GM18868 (cell line): ENCODE measurements around the gene PI4K2B.
A peak's percentile ranks its signal among the peaks of the same experiment; 100 is the strongest.
"Not testable (repeated sequence)": the region's sequence is repeated elsewhere in the genome, so short reads cannot be mapped to it uniquely, and the experiment has no call there.

Experiments used
- ATAC-seq: cut with Tn5 transposase; IDR thresholded peaks from one replicate; pipeline ENCODE4 v1.9.1; 2021; ENCODE audit warnings: mild to moderate bottlenecking, moderate library complexity; ENCODE audit not compliant: unreplicated experiment

PI4K2B gene

DNA sequence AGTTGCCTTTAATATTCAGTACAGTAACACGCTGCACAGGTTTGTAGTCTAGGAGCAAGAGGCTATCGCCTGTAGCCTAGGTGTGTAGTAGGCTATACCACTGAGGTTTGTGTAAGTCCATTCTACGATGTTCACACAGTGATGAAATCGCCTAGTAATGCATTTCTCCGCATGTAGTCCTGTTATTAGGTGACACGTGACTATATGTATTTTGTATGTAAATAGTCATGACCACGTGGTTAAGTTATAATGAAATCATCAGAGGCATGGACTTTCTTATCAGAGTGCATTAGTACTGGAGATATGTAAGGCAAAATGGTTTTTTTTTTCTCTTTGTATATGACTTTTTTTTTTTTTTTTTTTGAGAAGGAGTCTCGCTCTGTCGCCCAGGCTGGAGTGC is 68.8 kb downstream of the PI4K2B start:
- ATAC-seq: no peak

- ATAC-seq: no peak
Measured at GRCh38 chr4:25303578-25303977, 69.7 kb downstream of the PI4K2B start.

GRCh38 chr4:25306518-25307057 is 72.8 kb downstream of the PI4K2B start:
- ATAC-seq: no peak

GRCh38 chr4:25307596-25307995 is 73.8 kb downstream of the PI4K2B start:
- ATAC-seq: no peak

GRCh38 chr4:25308306-25308705 is 74.5 kb downstream of the PI4K2B start:
- ATAC-seq: no peak

DNA sequence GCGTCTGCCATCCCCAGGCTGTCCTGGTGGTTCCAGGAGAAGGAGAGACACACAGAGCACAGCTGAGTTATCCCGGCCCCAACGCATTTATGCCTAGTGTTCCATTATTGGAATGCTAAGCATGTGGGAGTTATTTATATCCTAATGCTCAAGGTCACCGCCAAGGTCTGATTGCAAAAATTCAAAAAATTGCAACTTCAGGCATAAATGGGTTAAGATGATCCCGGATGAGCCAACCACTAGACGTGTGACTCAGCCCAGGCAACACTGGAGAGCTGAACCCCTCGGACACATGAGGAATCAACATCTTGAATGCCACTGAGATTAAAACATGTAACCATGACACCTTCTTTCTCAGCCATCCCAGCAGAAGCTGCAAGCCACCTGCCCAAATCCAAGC is 74.9 kb downstream of the PI4K2B start:
- ATAC-seq: no peak

DNA sequence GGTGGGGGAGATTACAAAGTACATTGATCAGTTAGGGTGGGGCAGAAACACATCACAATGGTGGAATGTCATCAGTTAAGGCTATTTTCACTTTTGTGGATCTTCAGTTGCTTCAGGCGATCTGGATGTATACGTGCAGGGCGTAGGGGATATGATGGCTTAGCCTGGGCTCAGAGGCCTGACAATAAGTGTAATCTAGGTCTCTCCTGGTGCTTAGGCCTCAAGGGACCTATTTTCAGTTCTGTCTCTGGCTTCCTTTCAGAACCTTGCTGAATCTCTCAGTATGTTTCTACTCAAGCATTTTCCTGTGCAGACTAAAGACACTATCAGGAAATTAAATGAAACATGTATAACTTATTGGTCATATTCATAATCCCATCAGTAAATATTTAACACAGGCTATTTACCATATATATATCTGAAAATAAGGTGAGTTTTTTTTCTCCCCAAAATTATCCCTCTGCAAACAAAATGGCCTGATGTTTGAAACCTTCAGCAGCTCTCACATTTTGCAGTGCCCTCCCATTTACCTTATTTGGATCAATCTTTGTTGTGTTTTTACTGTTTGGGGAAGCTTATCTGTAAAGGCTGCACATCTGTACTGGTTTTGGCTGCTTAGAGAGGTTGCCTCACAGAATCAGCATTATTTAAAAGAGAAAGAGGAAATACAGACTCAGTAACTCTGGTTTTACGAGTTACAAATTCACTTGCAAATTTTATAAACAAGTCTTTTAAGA is 76.4 kb downstream of the PI4K2B start:
- ATAC-seq: peak; percentile 55

- ATAC-seq: peak; percentile 16
Measured at GRCh38 chr4:25310803-25311166, 77.0 kb downstream of the PI4K2B start.

GRCh38 chr4:25312496-25313200 is 78.8 kb downstream of the PI4K2B start, which contains the start of gene ZCCHC4:
Gene ZCCHC4 (plus strand): TSS chr4:25312774. CDS start chr4:25312810, 36 bp downstream.
- peak; percentile 82 for ATAC-seq

GRCh38 chr4:25313201-25313895 is 79.5 kb downstream of the PI4K2B start:
- no peak for ATAC-seq

GRCh38 chr4:25320336-25320735 is 86.5 kb downstream of the PI4K2B start:
- ATAC-seq: no peak

DNA sequence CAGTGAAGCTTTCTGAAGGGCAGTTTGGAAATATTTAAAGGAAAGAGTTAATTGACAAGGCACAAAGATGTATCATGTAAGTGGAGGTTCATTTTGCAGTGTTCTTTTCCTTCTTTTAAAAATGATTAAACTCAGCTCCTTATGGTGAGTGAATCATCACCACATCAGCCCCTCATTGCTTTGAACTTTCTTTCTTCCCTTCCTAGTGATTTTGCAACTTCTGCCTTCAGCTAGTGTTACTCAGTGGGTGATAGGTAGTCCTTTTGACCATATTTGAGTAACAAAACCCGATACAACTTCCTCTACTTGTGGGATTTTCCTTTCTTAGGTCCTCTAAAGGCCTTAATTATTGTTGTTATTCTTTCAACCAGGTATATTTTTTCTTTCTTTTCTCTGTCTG is 86.9 kb downstream of the PI4K2B start:
- peak; percentile 48 for ATAC-seq

- ATAC-seq: no peak
Measured at GRCh38 chr4:25321703-25322102, 87.9 kb downstream of the PI4K2B start.

- ATAC-seq: not testable (repeated sequence)
Measured at GRCh38 chr4:25328463-25328862, 94.6 kb downstream of the PI4K2B start.
